ENCODE results near the gene DLX2.

DLX2 gene

GRCh38 chr2:172107690-172108586 is 5.2 kb upstream of the DLX2 start:
- DNase-seq (ENCODE audit: low read depth in 1 of 2, low spot score in 1 of 2) = no peak

GRCh38 chr2:172106108-172106961 is 3.6 kb upstream of the DLX2 start:
- DNase-seq (ENCODE audit: low read depth in 1 of 2, low spot score in 1 of 2) = no peak

- DNase-seq (ENCODE audit: low read depth in 1 of 2, low spot score in 1 of 2) = no peak
These were observed 2.9 kb upstream of the DLX2 start for GRCh38 chr2:172105471-172106107.

- peak in 1 of 2 donors; percentile 59 for DNase-seq (ENCODE audit: low read depth in 1 of 2, low spot score in 1 of 2)
These were observed 972 bp upstream of the DLX2 start for GRCh38 chr2:172103471-172104272.

- no peak for DNase-seq (ENCODE audit: low read depth in 1 of 2, low spot score in 1 of 2)
These were observed 794 bp downstream of the DLX2 start for GRCh38 chr2:172101821-172102390.

GRCh38 chr2:172100935-172101820 is 1.5 kb downstream of the DLX2 start:
- no peak for DNase-seq (ENCODE audit: low read depth in 1 of 2, low spot score in 1 of 2)

GRCh38 chr2:172100080-172100934 is 2.4 kb downstream of the DLX2 start:
- no peak for DNase-seq (ENCODE audit: low read depth in 1 of 2, low spot score in 1 of 2)

- no peak for DNase-seq (ENCODE audit: low read depth in 1 of 2, low spot score in 1 of 2)
These were observed 3.1 kb downstream of the DLX2 start for GRCh38 chr2:172099472-172100079.

- DNase-seq (ENCODE audit: low read depth in 1 of 2, low spot score in 1 of 2) = no peak
These were observed 3.8 kb downstream of the DLX2 start for GRCh38 chr2:172098650-172099471.

- DNase-seq (ENCODE audit: low read depth in 1 of 2, low spot score in 1 of 2) = no peak
These were observed 4.4 kb downstream of the DLX2 start for GRCh38 chr2:172098287-172098649.

GRCh38 chr2:172097557-172098131 is 5.1 kb downstream of the DLX2 start:
- DNase-seq (ENCODE audit: low read depth in 1 of 2, low spot score in 1 of 2) = no peak

- DNase-seq (ENCODE audit: low read depth in 1 of 2, low spot score in 1 of 2) = no peak
These were observed 5.8 kb downstream of the DLX2 start for GRCh38 chr2:172096626-172097547.

GRCh38 chr2:172095905-172096625 is 6.6 kb downstream of the DLX2 start:
- no peak for DNase-seq (ENCODE audit: low read depth in 1 of 2, low spot score in 1 of 2)

GRCh38 chr2:172095146-172095904 is 7.4 kb downstream of the DLX2 start:
- peak; percentile 46 to 58 for DNase-seq (ENCODE audit: low read depth in 1 of 2, low spot score in 1 of 2)
